Naive B cell (primary cell): ENCODE measurements around the gene ACACA. TPM values are rescaled to one million over a fixed set of nuclear protein-coding genes. Genes with fewer than 3 reads are reported as not detected.

ENCODE experiments used
- ATAC-seq, 2 donors: fragments of 150-1000 bp; cut with Tn5 transposase; 2 replicates each; pipeline ENCODE4 v1.10.0; 2021; ENCODE audit warnings: low read depth in 2 of 2, mild to moderate bottlenecking in 2 of 2, moderate library complexity in 2 of 2
- DNase-seq: peaks from one replicate; pipeline ENCODE4 v3.0.0; 2022
- H3K27ac Mint-ChIP-seq, 6 donors: one replicate each; pipeline ENCODE4 v1.8.0; 2020 to 2022; ENCODE audit warnings: mild to moderate bottlenecking in 6 of 6, mixed read lengths in 6 of 6, moderate library complexity in 5 of 6, inconsistent platforms in 2 of 6
- H3K27me3 Mint-ChIP-seq, 3 donors: one replicate each; pipeline ENCODE4 v1.8.0; 2021 to 2022; ENCODE audit warnings: mixed read lengths in 3 of 3, mild to moderate bottlenecking in 1 of 3
- H3K36me3 Mint-ChIP-seq, 2 donors: one replicate each; pipeline ENCODE4 v1.8.0; 2020 to 2022; ENCODE audit warnings: mixed read lengths in 2 of 2, inconsistent platforms in 1 of 2, mild to moderate bottlenecking in 1 of 2
- H3K4me1 Mint-ChIP-seq, 3 donors: one replicate each; pipeline ENCODE4 v1.8.0; 2020 to 2022; ENCODE audit warnings: mixed read lengths in 3 of 3, inconsistent platforms in 1 of 3, mild to moderate bottlenecking in 1 of 3, moderate library complexity in 1 of 3
- H3K4me3 Mint-ChIP-seq, 8 donors: one replicate each; pipeline ENCODE4 v1.8.0; 2020 to 2022; ENCODE audit warnings: mild to moderate bottlenecking in 8 of 8, mixed read lengths in 8 of 8, moderate library complexity in 8 of 8, inconsistent platforms in 2 of 8
- H3K9me3 Mint-ChIP-seq, 7 donors: one replicate each; pipeline ENCODE4 v1.8.0; 2020 to 2022; ENCODE audit warnings: mixed read lengths in 7 of 7, mild to moderate bottlenecking in 5 of 7, inconsistent platforms in 2 of 7, moderate library complexity in 1 of 7
- polyA plus RNA-seq, 6 donors: library from polyadenylated mRNA; unstranded; fragments of 300-500 nt; fragmentation: Illumina TruSeq; gene quantifications; one replicate each; pipeline ENCODE4 v1.2.3, GENCODE V29; 2021; ENCODE audit warnings: low read depth in 6 of 6

ACACA gene
- polyA plus RNA-seq, 6 donors from 2014 or later, result 4.7 to 12.7 (median 7.7) TPM

DNA sequence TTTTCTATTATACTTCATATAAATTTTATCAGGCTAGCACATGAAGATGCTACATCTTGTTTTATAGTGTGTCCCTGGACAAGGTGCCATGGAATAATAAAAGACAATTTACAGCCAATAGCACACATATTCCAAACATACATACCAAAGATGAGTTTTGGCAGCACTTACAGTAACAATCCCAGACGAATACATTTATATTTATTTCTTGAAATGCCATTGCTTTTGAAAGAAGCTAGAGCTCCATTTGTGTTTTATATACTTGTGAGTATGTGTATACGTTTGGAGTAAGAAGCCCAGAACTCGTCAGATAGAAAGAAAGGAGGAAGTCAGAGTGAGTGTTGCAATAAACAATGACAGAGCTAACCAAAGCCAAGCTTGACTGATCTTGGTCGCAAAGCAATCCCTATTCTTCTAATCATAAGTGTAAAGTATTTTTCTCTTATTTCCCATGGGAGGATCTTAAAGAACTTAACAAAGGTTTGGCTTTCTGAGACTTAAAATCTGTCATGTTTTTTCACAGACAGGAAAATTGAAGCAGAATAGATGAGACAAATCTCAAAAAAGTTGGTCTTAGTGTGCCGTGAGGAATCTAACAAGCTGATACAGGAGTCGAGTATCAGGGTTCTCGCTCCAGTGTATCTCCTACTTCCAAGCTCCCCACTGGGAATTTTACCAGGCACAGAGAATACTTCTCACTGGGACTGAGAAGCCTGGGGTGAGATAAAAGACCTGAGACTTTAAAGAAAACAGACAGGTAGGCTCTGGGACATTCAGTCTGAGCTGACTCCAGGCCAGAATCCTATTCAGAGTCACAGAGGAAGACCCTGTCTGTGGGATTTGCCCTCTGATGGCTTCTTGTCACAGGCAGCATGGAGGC lies 282.5 kb downstream of the ACACA start:
- Mint-ChIP-seq H3K4me3 (peak overlapping the region in 2 of 8 donors; percentile 12 to 19), H3K36me3 (peaks cover 17 to 27% of the 10 kb centered on the region in 2 donors), H3K27ac (peak overlapping the region in 4 of 6 donors; percentile 57 to 76 (median 68)), H3K27me3 (no peaks in the 10 kb centered on the region), H3K4me1 (peaks cover 4 to 18% (median 11%) of the 10 kb centered on the region in 3 donors), H3K9me3 (no peaks in the 10 kb centered on the region)
- ATAC-seq (peak; percentile 73 to 75), DNase-seq (peak; percentile 3)

DNA sequence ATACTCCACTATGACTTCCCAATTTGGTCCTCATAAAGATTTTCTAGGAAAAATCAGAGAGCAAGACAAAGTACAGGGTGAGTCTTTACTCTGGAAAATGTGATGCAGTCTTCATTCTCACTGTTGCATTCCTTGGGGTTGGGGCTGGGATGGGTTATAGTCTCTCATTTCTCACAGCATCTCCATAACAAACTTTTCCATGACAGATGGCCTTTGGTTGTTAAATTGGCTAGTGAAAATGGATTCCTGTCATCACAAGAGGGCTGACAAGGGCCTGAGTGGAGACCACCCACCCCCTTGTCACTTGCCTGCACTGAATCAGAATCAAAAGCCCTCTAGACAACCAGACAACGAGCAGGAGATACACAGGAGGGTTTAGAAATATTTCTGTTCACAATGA lies 283.2 kb downstream of the ACACA start:
- no peak for ATAC-seq
- no peak for DNase-seq
- H3K4me1 Mint-ChIP-seq, result peaks cover 4 to 18% (median 11%) of the 10 kb centered on the region in 3 donors
- H3K27me3 Mint-ChIP-seq, result no peaks in the 10 kb centered on the region
- H3K4me3 Mint-ChIP-seq, result peak overlapping the region in 1 of 8 donors; percentile 34
- peaks cover 14 to 21% of the 10 kb centered on the region in 2 donors for H3K36me3 Mint-ChIP-seq
- no peaks in the 10 kb centered on the region for H3K9me3 Mint-ChIP-seq
- no peak overlapping the region for H3K27ac Mint-ChIP-seq

DNA sequence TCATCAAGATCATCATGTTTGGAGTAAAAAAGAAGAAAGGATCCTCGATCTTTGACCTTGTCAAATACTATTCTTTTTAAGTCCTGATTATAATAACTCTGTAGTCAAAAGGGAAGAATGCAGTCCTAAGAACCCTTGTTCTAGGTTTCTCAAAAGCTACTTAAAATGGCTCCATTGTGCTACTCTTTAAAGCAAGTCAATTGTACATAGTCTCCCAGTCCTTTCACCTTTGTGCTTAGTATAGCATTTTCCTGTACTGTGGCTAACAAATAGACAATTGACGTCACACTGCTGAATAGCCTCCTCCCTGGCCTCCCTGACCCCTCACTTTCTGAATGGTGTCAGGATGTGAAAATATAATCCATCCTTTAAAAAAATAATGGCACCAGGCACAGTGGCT lies 285.0 kb downstream of the ACACA start:
- DNase-seq (no peak), ATAC-seq (no peak)
- Mint-ChIP-seq H3K9me3 (no peaks in the 10 kb centered on the region), H3K36me3 (peaks cover 14% of the 10 kb centered on the region in 2 donors), H3K4me1 (peaks cover 4 to 18% (median 11%) of the 10 kb centered on the region in 3 donors), H3K27ac (peak overlapping the region in 1 of 6 donors; percentile 9), H3K27me3 (no peaks in the 10 kb centered on the region), H3K4me3 (no peak overlapping the region)

DNA sequence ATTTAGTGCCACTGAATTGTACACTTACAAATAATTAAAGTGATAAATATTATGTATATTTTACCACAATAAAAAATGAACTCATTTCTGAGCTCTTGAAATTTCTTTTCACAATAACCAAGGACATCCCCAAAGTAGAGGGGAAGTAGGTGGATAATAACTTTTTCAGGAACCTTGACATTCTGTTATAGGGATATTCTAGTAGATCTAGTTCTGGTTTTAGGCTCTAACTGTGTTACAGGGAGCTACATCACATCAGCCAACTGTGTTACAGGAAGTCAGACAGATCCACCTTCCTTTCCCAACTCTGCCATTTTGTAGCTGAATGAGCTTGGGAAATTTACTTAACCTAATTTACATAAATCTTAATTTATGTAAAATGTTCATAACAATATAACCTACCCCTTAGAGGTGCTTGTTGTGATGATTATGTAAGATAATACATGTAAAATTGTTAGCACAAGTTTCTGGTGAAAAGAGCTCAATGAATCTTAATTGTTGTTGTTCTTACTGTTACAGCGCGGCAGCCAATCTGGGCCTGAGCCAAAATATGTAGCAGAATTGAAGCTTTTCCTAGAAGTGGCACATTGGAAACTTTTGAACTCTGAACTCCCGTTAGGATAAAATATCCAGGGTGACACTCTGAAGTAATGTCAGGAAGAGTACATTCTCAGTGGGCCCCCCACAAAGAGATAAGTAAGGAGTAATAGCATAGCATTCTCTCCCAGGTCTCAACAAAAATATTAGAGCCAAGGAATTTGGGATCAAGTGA lies 288.1 kb downstream of the ACACA start:
- H3K4me1 Mint-ChIP-seq, result no peaks in the 10 kb centered on the region
- H3K27ac Mint-ChIP-seq, result no peak overlapping the region
- ATAC-seq (no peak), DNase-seq (no peak)
- H3K9me3 Mint-ChIP-seq, result no peaks in the 10 kb centered on the region
- no peak overlapping the region for H3K4me3 Mint-ChIP-seq
- H3K36me3 Mint-ChIP-seq, result peaks cover 9 to 14% of the 10 kb centered on the region in 2 donors
- H3K27me3 Mint-ChIP-seq, result no peaks in the 10 kb centered on the region

DNA sequence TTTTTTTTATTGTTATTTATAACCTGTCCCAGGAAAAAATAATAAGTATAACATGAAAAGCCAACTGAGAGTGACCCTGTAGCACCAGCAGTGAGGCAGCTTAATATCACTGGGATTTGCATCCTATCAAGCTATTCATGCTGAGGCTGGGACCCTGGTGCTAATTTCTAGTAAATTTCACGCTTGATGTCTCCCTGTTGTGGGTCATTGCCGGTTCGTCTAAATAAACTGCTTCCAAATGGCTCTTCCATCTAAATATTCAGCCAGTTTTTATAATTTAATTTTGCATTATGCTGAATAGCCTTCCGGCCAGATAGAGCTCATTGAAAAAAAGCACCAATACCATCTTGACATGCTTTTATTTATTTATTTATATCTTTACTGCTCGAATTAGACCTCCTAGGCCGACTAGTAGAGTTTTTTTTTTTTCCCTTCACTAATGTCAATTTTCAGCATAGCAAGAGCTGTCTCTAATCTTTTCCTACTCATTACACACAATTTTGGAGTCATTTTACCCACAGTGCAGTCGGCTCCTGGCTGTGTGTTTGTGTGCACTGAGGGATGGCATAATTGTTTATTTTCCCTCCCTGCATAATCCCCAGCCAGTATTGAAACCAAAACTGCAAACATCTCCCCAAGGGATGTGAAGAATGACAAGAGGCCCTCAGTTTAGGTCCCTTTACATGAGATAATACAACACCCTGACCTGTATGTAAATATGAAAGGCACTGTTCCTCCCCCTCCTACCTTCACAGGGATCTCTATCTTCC lies 289.1 kb downstream of the ACACA start:
- DNase-seq (no peak), ATAC-seq (no peak)
- Mint-ChIP-seq H3K27ac (no peak overlapping the region), H3K4me3 (no peak overlapping the region), H3K27me3 (no peaks in the 10 kb centered on the region), H3K36me3 (peaks cover 11 to 14% of the 10 kb centered on the region in 2 donors), H3K4me1 (no peaks in the 10 kb centered on the region), H3K9me3 (no peaks in the 10 kb centered on the region)

DNA sequence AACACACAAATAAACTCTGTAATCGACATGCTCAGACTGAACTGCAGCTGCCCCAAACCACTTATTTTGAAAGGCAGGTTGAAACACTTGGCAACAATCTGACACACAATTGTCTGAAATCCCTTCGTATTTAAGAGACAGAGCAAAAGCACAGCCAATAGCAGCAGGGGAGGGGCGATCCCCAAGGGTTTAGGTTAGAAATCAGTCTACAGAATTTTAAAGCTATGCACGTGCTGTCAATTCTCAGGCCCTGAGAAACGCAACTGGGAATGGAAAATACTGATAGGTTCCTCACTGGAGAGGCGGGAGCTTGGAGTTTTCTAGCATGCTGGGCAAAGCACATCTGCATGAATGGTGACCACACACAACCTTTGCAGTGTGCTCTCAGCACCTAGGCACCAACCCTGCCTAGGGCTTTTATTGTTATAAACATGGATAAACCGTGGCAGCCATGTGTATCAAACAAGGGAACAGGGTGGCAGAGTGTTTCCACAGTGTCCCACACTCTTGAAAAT lies 289.9 kb downstream of the ACACA start:
- H3K36me3 Mint-ChIP-seq, result peaks cover 16 to 17% of the 10 kb centered on the region in 2 donors

DNA sequence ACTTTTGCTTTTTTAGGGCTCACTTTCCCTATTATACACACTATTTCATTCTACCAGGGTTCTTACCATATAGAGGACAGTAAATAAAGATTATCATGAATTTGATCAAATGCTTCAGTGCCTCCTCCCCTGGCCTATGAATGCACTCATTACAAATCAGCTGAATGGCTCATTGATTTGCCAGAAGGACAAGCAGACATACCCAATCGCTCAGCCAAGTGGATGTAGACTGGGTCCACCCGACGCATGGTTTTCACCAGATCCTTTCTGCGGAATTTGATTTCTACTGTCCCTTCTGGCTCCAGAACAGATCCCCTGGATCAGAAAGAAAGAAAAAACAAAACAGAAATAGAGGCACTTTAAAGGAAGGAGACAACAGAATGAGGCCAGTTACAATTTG lies 295.3 kb downstream of the ACACA start:
- H3K9me3 Mint-ChIP-seq, result no peaks in the 10 kb centered on the region
- H3K27me3 Mint-ChIP-seq, result no peaks in the 10 kb centered on the region
- H3K27ac Mint-ChIP-seq, result no peak overlapping the region
- ATAC-seq (no peak), DNase-seq (no peak)
- H3K4me3 Mint-ChIP-seq, result no peak overlapping the region
- no peaks in the 10 kb centered on the region for H3K4me1 Mint-ChIP-seq
- H3K36me3 Mint-ChIP-seq, result peaks cover 21 to 32% of the 10 kb centered on the region in 2 donors

More for the DNA sequence above, 289.9 kb downstream of the ACACA start:
- DNase-seq (no peak), ATAC-seq (no peak)
- H3K27me3 Mint-ChIP-seq, result no peaks in the 10 kb centered on the region
- no peaks in the 10 kb centered on the region for H3K9me3 Mint-ChIP-seq
- no peaks in the 10 kb centered on the region for H3K4me1 Mint-ChIP-seq
- H3K27ac Mint-ChIP-seq, result no peak overlapping the region
- no peak overlapping the region for H3K4me3 Mint-ChIP-seq

DNA sequence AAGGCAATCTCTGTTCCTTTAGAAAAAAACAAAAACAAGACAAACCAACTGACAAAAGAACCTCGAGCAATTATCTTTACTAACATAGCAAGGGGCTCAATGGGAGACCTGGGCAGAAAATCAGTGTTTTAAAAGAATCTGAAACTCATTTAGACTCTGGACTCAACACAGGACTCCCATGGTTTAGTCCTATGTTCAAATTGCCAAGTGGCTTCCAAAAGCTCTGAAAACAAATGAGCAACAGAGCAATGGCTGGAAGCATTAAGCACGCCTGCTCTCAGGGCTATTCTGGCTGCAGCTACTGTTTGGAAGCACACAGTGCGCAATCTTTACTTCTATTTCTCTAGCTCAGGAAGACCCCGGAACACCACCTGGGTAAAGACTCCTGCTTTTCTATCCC lies 295.9 kb downstream of the ACACA start:
- DNase-seq (no peak), ATAC-seq (no peak)
- H3K36me3 Mint-ChIP-seq, result peaks cover 21 to 32% of the 10 kb centered on the region in 2 donors
- no peak overlapping the region for H3K4me3 Mint-ChIP-seq
- no peak overlapping the region for H3K27ac Mint-ChIP-seq
- H3K9me3 Mint-ChIP-seq, result no peaks in the 10 kb centered on the region
- H3K4me1 Mint-ChIP-seq, result no peaks in the 10 kb centered on the region
- no peaks in the 10 kb centered on the region for H3K27me3 Mint-ChIP-seq

DNA sequence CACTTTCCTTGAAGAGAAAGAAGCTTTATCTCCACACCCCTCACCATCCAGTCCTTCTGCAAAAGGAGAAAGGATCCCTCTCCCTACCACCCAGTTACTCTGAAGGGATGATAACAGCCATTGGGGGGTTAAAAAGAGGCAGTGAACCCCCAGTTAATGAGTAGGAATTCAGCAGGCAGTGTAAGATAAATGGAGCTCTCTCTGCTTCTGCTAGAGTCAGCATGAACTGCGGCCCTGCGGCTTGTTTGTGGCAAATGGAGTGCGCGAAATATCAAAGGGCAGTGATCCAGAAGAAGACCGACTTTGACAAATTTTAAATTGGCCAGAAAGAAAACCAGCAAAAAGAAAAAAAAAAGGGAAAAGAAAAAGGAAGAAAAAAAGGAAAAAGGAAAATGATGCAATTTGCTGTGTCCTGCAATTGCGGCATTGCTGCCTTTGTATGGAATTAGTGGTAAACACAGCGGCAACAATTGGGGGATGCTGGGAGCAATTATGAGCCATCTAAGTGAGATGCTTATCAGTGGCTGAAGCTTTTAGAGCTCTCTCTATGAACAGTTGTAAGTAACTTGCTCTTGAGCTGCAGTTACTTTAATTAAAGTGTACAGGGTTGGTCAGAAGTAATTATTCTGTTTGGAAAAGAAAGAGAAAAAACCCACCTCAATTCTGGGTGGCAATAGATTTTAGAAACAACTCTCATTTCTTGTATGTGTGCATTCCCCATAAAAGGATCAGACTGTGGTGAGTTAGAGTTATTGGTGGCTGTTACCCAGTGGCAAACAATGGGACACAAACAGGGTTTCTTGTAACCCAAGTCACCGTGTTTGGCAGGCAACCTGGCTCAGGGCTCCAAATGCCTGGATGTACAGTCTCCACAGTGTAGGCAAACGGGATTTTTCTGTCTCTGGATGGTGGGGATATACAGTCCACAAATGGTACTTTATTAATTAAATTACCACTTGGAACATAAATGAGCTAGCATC lies 296.6 kb downstream of the ACACA start:
- Mint-ChIP-seq H3K27me3 (no peaks in the 10 kb centered on the region), H3K27ac (peak overlapping the region in 1 of 6 donors; percentile 23), H3K4me1 (no peaks in the 10 kb centered on the region), H3K9me3 (no peaks in the 10 kb centered on the region), H3K4me3 (no peak overlapping the region), H3K36me3 (peaks cover 21 to 32% of the 10 kb centered on the region in 2 donors)
- DNase-seq (no peak), ATAC-seq (no peak)

DNA sequence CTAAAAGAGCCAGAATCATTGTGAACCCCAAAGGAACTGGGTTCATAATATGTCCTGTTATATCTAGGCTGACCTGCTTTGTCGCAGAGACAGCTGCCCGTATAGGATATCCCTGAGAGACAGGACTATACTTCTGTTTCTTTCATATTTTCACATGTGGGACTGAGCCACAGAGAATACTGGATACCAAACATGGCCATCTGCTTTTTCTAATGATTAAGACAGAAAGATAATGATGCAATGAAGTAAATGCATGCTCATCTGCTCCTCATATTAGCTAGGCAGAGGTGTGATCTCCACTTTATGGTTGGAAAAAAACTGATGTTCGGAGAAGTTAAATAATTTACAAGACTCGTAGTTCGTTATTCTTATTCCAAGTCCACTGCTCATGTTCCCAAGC lies 297.5 kb downstream of the ACACA start:
- ATAC-seq, result no peak
- Mint-ChIP-seq H3K27me3 (no peaks in the 10 kb centered on the region), H3K27ac (no peak overlapping the region), H3K36me3 (peaks cover 21 to 32% of the 10 kb centered on the region in 2 donors), H3K4me3 (no peak overlapping the region), H3K9me3 (no peaks in the 10 kb centered on the region), H3K4me1 (no peaks in the 10 kb centered on the region)
- no peak for DNase-seq

DNA sequence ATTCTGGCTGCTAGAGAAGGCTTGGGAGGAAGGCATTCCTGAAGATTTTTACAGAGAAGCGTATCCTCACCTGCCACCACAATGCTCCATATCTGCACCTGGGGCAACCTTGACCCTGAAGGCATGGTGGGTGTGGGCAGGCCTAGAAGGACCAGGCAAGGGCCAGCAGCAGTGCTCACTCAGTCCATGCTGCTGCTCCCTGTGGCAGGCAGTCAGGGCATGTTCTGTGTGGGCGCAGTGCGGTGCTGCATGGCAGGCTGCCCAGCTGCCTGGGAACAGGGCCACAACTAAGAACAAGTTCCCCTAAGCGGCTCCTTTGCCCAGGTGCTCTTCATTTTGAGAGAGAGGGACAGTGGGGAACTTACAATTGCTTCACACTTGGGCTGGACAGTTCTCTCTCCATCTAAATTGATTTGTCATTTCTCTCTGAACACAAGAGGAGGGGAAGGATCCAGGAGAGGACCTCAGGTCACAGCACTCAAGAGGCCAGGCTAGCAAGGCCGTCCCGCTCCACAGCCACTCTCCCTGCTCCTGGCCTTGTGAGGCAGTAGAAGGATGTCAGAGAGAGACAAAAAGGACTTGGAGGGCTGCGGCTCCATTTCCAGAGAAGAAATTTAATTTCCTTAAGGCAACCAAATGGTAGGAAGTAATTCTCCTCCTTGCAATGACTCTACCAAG lies 299.1 kb downstream of the ACACA start:
- H3K27me3 Mint-ChIP-seq, result no peaks in the 10 kb centered on the region
- H3K4me3 Mint-ChIP-seq, result no peak overlapping the region
- ATAC-seq (no peak), DNase-seq (no peak)
- H3K9me3 Mint-ChIP-seq, result no peaks in the 10 kb centered on the region
- H3K27ac Mint-ChIP-seq, result peak overlapping the region in 1 of 6 donors; percentile 22
- H3K36me3 Mint-ChIP-seq, result peaks cover 21 to 30% of the 10 kb centered on the region in 2 donors
- no peaks in the 10 kb centered on the region for H3K4me1 Mint-ChIP-seq

DNA sequence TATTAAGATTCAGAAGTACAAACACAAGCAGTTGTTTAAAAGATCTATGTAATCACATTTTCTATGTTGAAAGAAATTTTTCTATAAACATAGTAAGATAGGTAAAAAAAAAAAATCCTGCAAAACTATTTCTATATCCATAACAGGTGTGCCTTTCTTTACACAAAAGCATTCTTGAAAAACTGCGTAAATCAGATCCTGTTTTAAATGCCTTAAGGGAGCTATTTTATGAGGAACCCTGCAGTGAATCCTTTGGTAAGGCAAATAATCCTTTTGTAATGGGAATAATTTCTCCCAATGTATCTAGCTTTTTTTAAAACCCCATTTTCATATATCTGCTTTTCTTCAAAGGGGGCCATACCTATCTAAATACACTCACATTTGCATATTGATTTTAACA lies 300.6 kb downstream of the ACACA start:
- Mint-ChIP-seq H3K4me3 (no peak overlapping the region), H3K27me3 (no peaks in the 10 kb centered on the region), H3K4me1 (no peaks in the 10 kb centered on the region), H3K36me3 (peaks cover 8 to 15% of the 10 kb centered on the region in 2 donors), H3K9me3 (no peaks in the 10 kb centered on the region), H3K27ac (no peak overlapping the region)
- DNase-seq (no peak), ATAC-seq (no peak)
